ENCODE data around the gene PPP3R1.

PPP3R1 gene

GRCh38 chr2:68234405-68234804 lies 17.9 kb downstream of the PPP3R1 start:
- DNase-seq (ENCODE audit: low read depth in 3 of 3) = no peak

- no peak for DNase-seq (ENCODE audit: low read depth in 3 of 3)
Observed at GRCh38 chr2:68231061-68231372, 21.3 kb downstream of the PPP3R1 start.

GRCh38 chr2:68230241-68231060 lies 21.9 kb downstream of the PPP3R1 start:
- DNase-seq (ENCODE audit: low read depth in 3 of 3) = no peak

GRCh38 chr2:68226794-68227193 lies 25.5 kb downstream of the PPP3R1 start:
- no peak for DNase-seq (ENCODE audit: low read depth in 3 of 3)

GRCh38 chr2:68225119-68225632 lies 27.2 kb downstream of the PPP3R1 start:
- no peak for DNase-seq (ENCODE audit: low read depth in 3 of 3)

- no peak for DNase-seq (ENCODE audit: low read depth in 3 of 3)
Observed at GRCh38 chr2:68223419-68223818, 28.9 kb downstream of the PPP3R1 start.

GRCh38 chr2:68222287-68222686 lies 30.0 kb downstream of the PPP3R1 start:
- DNase-seq (ENCODE audit: low read depth in 3 of 3) = no peak

GRCh38 chr2:68218343-68218901 lies 33.9 kb downstream of the PPP3R1 start:
- DNase-seq (ENCODE audit: low read depth in 3 of 3) = no peak

- no peak for DNase-seq (ENCODE audit: low read depth in 3 of 3)
Observed at GRCh38 chr2:68217729-68218128, 34.6 kb downstream of the PPP3R1 start.

GRCh38 chr2:68216454-68217310 lies 35.6 kb downstream of the PPP3R1 start:
- no peak for DNase-seq (ENCODE audit: low read depth in 3 of 3)

GRCh38 chr2:68214381-68214780 lies 38.0 kb downstream of the PPP3R1 start:
- no peak for DNase-seq (ENCODE audit: low read depth in 3 of 3)

- no peak for DNase-seq (ENCODE audit: low read depth in 3 of 3)
Observed at GRCh38 chr2:68206793-68207192, 45.5 kb downstream of the PPP3R1 start.

GRCh38 chr2:68203587-68203986 lies 48.7 kb downstream of the PPP3R1 start:
- DNase-seq (ENCODE audit: low read depth in 3 of 3) = no peak

- DNase-seq (ENCODE audit: low read depth in 3 of 3) = no peak
Observed at GRCh38 chr2:68200157-68200787, 52.1 kb downstream of the PPP3R1 start.

GRCh38 chr2:68196120-68196716 lies 56.1 kb downstream of the PPP3R1 start:
- peak in 1 of 3 experiments; percentile 49 for DNase-seq (ENCODE audit: low read depth in 3 of 3)

GRCh38 chr2:68195096-68195495 lies 57.2 kb downstream of the PPP3R1 start:
- no peak for DNase-seq (ENCODE audit: low read depth in 3 of 3)

GRCh38 chr2:68193787-68194372 lies 58.5 kb downstream of the PPP3R1 start:
- no peak for DNase-seq (ENCODE audit: low read depth in 3 of 3)

- DNase-seq (ENCODE audit: low read depth in 3 of 3) = no peak
Observed at GRCh38 chr2:68193144-68193543, 59.2 kb downstream of the PPP3R1 start.

- DNase-seq (ENCODE audit: low read depth in 3 of 3) = no peak
Observed at GRCh38 chr2:68190991-68191731, 61.2 kb downstream of the PPP3R1 start.

- DNase-seq (ENCODE audit: low read depth in 3 of 3) = no peak
Observed at GRCh38 chr2:68189991-68190784, 62.1 kb downstream of the PPP3R1 start.
